ENCODE data around the gene NXPH4. TPM values are rescaled to one million over a fixed set of nuclear protein-coding genes. Genes with fewer than 3 reads are reported as not detected.

The NXPH4 gene
- total RNA-seq, 1 experiment from 2014 or later = 20.3 TPM

- peaks cover 17% of the 10 kb centered on the region for H3K4me1 ChIP-seq (replicated peaks; ENCODE audit: insufficient read depth)
- no peaks in the 10 kb centered on the region for H3K27me3 ChIP-seq (ENCODE audit: insufficient read depth, low read depth)
- peaks cover 20% of the 10 kb centered on the region for H3F3A ChIP-seq (ENCODE audit: insufficient read depth, low read depth)
- no peaks in the 10 kb centered on the region for H4K20me1 ChIP-seq (ENCODE audit: insufficient read depth)
- H3K79me2 ChIP-seq (ENCODE audit: low read depth) = no peaks in the 10 kb centered on the region
- H3K4me2 ChIP-seq = no peak overlapping the region
- TF ChIP-seq EZH2 (IDR thresholded peaks at IDR 0.05; ENCODE audit: low read depth) (no peak), CTCF (conservative IDR thresholded peaks at IDR 0.05) (no peak)
- no peaks in the 10 kb centered on the region for H3K9me2 ChIP-seq (ENCODE audit: insufficient read depth)
- BruUV-seq (replicated peaks) = no TSS peak
- no peak overlapping the region for H3K4me3 ChIP-seq
- no peaks in the 10 kb centered on the region for H3K9me3 ChIP-seq (ENCODE audit: insufficient read depth, low read depth)
- DNase-seq = no peak
- ChIA-PET CTCF (interaction anchor here (0.6 to 2.0 kb wide), 4 partner anchors 17 to 246 kb away, joined by 3 to 30 read pairs (median 16); partner anchors contain the start of gene SHMT2), POLR2A (ENCODE audit: unreplicated experiment) (no interaction called here)
- H2AFZ ChIP-seq = no peak overlapping the region
- H3K27ac ChIP-seq = no peak overlapping the region
- no peaks in the 10 kb centered on the region for H3K36me3 ChIP-seq (ENCODE audit: low read depth)
- intact Hi-C loops (cut with micrococcal nuclease; ENCODE audit: unreplicated experiment) = loop anchor here (1.0 to 2.0 kb wide), 3 partner anchors 27 to 240 kb away; no protein-coding TSS in a partner anchor
These were observed 3.9 kb upstream of the NXPH4 start for GRCh38 chr12:57212701-57213057.

- peaks cover 17% of the 10 kb centered on the region for H3K4me1 ChIP-seq (replicated peaks; ENCODE audit: insufficient read depth)
- POLR2A ChIA-PET (ENCODE audit: unreplicated experiment) = interaction anchor here (0.6 to 1.1 kb wide), 6 partner anchors 17 to 262 kb away, joined by 3 to 33 read pairs (median 16); partner anchors contain the start of gene LRP1
- CTCF ChIA-PET = interaction anchor here (0.6 to 2.0 kb wide), 9 partner anchors 17 to 1108 kb away, joined by 3 to 30 read pairs (median 9); partner anchors contain the start of genes SHMT2 and STAT6
- intact Hi-C loops (cut with micrococcal nuclease; ENCODE audit: unreplicated experiment) = loop anchor here (1.0 to 2.0 kb wide), 3 partner anchors 26 to 240 kb away; no protein-coding TSS in a partner anchor
- H3K27me3 ChIP-seq (ENCODE audit: insufficient read depth, low read depth) = no peaks in the 10 kb centered on the region
- H4K20me1 ChIP-seq (ENCODE audit: insufficient read depth) = no peaks in the 10 kb centered on the region
- H3K9me3 ChIP-seq (ENCODE audit: insufficient read depth, low read depth) = no peaks in the 10 kb centered on the region
- H3K36me3 ChIP-seq (ENCODE audit: low read depth) = no peaks in the 10 kb centered on the region
- no peak overlapping the region for H2AFZ ChIP-seq
- H3K4me2 ChIP-seq = peak overlapping the region; percentile 78
- DNase-seq = peak; percentile 69 to 92
- peak overlapping the region; percentile 60 for H3K27ac ChIP-seq
- no peaks in the 10 kb centered on the region for H3K9me2 ChIP-seq (ENCODE audit: insufficient read depth)
- peaks cover 20% of the 10 kb centered on the region for H3F3A ChIP-seq (ENCODE audit: insufficient read depth, low read depth)
- TSS peak; percentile 25 for BruUV-seq (replicated peaks)
- TF ChIP-seq EZH2 (IDR thresholded peaks at IDR 0.05; ENCODE audit: low read depth) (no peak), CTCF (conservative IDR thresholded peaks at IDR 0.05) (peak; percentile 92)
- no peaks in the 10 kb centered on the region for H3K79me2 ChIP-seq (ENCODE audit: low read depth)
- peak overlapping the region; percentile 36; the same call in 1 of the 2 replicates for H3K4me3 ChIP-seq
These were observed 3.4 kb upstream of the NXPH4 start for GRCh38 chr12:57213058-57213715.

DNA sequence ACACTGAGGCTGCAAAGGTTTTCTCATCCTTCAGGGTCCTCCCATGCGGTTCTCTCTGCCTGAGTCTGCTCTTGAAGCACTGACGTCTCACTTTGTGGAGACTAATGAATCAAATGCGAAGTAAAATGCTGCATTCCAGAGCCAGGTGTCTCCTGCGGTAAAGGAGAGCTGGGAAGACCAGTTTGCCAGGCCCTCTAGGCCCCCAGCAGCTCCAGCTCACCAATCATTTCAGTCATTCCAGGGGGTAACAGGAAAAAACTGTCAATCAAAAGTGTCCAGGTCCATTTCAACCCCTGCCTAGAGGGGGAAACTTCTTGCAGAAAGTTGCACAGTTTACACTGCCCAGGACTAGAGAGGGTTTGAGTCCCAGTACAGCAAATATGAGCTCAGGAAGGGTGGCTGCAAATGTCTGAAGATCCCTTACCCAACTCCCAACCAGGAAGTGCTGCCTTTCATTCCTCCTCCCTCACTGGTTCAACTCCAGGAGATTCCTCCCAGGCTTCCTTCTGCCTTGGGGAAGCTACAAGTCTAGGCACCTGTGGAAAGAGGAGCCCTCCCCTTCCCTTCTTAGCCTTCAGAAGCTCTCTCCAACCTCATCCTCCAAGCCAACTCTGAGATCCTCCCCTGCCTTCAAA lies 2.7 kb upstream of the NXPH4 start:
- H3K27ac ChIP-seq = peak overlapping the region; percentile 60
- no peaks in the 10 kb centered on the region for H3K9me2 ChIP-seq (ENCODE audit: insufficient read depth)
- peaks cover 20% of the 10 kb centered on the region for H3F3A ChIP-seq (ENCODE audit: insufficient read depth, low read depth)
- H3K79me2 ChIP-seq (ENCODE audit: low read depth) = no peaks in the 10 kb centered on the region
- H4K20me1 ChIP-seq (ENCODE audit: insufficient read depth) = peaks cover 6% of the 10 kb centered on the region; the same call in 1 of the 2 replicates
- CTCF ChIA-PET = interaction anchor here (0.6 to 2.0 kb wide), 13 partner anchors 14 to 1109 kb away, joined by 3 to 30 read pairs (median 6); partner anchors contain the start of genes SHMT2 and STAT6
- H3K36me3 ChIP-seq (ENCODE audit: low read depth) = no peaks in the 10 kb centered on the region
- peak overlapping the region; percentile 78 for H3K4me2 ChIP-seq
- H3K4me1 ChIP-seq (replicated peaks; ENCODE audit: insufficient read depth) = peaks cover 23% of the 10 kb centered on the region
- intact Hi-C loops (cut with micrococcal nuclease; ENCODE audit: unreplicated experiment) = loop anchor here (1.0 to 2.0 kb wide), 3 partner anchors 25 to 239 kb away; no protein-coding TSS in a partner anchor
- H3K27me3 ChIP-seq (ENCODE audit: insufficient read depth, low read depth) = no peaks in the 10 kb centered on the region
- POLR2A ChIA-PET (ENCODE audit: unreplicated experiment) = interaction anchor here (0.6 to 1.1 kb wide), 8 partner anchors 16 to 327 kb away, joined by 3 to 33 read pairs (median 11); partner anchors contain the start of gene LRP1
- peak overlapping the region; percentile 36; the same call in 1 of the 2 replicates for H3K4me3 ChIP-seq
- H2AFZ ChIP-seq = no peak overlapping the region
- TF ChIP-seq EZH2 (IDR thresholded peaks at IDR 0.05; ENCODE audit: low read depth) = no peak
- no peak for TF ChIP-seq CTCF (conservative IDR thresholded peaks at IDR 0.05)
- no peaks in the 10 kb centered on the region for H3K9me3 ChIP-seq (ENCODE audit: insufficient read depth, low read depth)
- BruUV-seq (replicated peaks) = no TSS peak
- peak; percentile 58 to 81 for DNase-seq

Measured in PC-9 (cell line).